Islet precursor cell (in vitro differentiated cells): Measurements from ENCODE around the gene PPP6R3.

ENCODE experiments used
- DNase-seq: peaks from one replicate; pipeline ENCODE4 v3.0.0-alpha.2; 2018

The PPP6R3 gene

DNA sequence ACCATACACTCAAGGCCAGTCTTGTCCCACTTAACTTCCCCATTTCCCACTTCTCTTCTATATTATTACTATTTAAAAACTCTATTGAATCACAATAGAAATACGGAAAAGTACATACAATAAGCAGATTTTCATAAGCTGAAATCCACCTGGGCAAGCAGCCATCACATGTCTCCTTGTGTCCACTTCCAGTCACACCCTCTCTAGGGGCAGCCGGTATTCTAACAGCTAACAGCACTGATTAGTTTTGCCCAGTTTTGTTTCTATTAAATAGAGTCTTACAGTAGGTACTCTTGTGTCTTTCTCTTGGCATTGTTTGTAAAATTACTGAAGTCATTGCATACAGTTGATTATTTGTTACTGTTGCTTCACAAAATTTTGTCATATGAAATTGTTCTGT, 37.8 kb downstream of the PPP6R3 start:
- DNase-seq = no peak

DNA sequence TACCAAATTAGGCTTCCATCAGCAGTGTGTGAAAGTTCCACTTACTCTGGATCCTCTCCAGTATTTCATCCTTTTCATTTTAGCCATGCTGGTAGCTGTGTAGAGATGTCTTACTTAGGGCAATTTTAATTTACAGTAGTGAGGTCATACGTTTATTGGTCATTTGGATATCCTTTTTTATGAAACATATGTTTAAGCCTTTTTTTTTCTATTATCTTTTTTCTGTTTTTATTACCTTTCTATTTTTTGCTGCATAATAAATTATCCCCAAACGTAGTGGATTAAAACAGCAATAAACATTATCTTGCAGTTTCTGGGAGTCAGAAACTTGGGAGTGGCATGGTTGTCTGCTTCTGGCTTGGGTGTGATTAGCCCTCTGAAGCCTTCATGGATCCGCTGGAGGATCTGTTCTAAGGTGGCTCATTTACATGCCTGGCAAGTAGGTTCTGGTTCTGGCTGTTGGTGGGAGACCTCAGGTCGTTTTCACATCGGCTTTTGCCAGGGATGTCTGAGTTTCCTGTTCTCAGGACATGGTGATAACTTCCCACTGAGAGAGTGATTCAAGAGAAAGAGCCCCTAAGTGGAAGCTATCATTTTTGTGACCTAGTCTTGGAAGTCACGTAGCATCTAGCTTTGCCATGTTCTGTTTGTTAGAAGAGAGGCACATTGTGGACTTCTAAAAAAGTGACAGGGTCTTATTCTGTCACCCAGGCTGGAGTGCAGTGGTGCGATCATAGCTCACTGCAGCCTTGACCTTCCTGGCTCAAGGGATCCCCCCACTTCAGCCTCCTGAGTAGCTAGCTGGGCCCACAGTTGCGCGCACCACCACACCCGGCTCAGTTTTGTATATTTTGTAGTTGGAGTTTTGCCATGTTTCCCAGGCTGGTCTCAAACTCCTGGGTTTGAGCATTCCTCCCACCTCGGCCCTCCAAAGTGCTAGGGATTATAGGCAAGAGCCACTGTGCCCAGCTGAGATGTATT, 38.6 kb downstream of the PPP6R3 start:
- no peak for DNase-seq

DNA sequence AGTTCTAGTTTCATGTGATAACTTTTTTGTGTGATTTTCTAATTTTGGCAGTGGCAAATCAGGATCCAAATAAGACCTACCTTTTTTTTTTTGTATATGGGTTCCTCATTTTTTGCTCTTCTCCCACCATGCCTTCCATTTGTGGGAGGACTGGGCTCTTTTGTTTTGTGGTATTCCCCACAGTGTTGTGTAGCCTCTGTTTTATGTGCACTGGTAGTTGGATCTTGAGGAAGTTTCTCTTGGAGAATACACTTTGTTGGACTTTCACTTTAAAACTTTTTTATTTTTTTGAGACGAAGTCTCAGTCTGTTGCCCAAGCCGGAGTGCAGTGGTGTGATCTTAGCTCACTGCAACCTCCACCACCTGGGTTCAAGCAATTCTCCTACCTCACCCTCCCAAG, 39.7 kb downstream of the PPP6R3 start:
- DNase-seq = no peak

DNA sequence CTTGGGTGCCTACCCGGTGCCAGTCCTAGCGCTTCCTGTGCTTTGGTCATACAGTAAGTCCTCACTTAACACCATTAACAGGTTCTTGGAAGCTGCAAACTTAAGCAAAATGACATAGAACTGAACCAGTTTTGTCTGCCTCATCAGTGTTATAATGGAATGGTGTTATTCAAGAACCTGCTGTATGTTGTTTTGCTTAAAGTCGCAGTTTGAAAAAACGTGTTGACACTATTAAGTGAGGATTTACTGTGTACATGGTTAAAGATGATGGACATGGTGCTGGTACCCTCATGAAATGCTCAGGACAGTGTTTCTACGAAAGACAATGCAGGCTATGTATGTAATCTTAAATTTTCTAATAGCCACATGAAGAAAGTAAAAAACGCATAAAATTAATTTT, 41.3 kb downstream of the PPP6R3 start:
- DNase-seq = no peak

DNA sequence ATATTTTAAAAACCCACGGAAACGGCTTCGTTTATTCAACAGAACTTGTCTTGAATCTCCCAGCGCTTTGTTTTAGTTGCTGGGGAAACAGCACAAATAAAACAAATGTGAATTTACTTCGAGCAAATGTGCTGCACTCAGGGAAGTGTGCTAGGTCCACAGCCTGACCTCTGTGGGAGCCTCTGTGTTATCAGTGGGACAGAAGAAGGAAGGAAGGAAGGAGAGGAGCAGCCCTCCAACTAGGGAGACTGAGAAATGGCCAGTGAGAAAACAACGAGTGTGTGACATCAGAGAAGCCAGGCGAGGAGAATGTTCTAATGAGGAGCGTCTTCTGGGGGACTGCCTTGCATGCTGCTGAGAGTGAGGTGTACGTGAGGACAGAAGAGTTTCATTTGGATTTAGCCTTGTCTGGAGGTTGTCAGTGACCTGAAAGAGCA, 42.7 kb downstream of the PPP6R3 start:
- no peak for DNase-seq

DNA sequence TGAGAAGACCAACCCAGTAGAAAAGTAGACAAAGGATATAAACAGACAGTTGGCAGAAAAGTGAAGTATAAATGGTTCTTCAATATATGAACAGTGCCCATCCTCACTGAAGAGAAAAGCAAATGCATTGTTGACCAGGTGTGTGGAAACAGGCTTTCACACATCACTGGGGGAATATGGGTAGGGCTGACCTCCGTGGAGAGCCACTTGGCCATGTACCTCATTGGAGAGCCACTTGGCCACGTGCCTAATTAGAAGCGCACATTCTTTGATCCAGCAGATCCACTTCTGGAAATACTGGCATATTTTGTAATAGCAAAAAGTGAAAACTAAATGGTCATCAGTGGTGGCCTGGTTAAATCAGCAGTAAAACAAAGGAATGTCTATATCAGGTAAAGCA, 43.2 kb downstream of the PPP6R3 start:
- no peak for DNase-seq

DNA sequence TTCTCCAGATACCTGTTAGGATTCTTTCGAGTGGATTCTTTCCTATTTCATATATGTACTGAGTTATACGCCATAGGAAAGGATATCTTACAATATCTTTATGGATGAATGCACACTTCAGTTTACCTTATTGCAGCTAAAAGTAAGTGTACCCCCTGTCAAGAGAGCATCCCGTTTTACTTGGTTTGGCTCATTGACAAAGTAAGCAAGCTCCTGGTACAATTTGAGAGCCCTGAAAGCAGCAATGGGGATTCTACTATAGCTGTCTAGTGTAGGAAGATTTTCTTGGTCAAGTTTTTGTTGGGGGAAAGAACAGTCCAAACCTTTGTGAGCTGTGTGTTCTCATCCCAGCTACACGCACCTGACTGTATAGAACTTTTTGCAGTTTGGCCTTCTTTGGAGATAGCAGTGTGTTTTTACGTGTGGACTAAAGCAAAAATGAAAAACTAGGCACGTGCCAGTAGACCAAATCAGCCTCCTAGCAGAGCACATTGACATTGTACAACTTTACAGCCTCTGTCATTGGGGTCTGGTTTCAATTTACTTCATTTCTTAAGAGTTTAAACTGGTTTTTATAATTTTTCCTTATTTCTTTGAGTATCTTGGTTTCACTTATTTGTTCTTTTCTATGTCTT, 44.0 kb downstream of the PPP6R3 start:
- no peak for DNase-seq

DNA sequence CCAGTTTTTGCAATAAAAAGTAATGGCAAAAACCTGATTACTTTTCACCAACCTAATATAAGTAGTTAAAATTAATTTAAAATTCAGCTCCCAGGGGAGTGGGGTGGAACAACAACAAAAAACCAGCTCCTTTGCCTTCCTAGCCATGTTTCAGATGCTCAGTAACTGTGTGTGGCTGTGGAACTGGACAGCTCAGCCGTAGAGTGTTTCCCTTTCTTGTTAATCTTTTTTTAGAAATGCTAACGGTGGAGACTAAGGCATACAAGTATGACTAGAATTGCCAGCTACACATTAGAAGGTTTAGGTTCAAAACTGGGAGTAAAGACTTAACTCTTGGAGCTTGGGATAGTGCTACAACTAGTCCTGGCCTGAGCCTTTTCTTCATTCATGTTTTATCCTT, 45.0 kb downstream of the PPP6R3 start:
- no peak for DNase-seq

DNA sequence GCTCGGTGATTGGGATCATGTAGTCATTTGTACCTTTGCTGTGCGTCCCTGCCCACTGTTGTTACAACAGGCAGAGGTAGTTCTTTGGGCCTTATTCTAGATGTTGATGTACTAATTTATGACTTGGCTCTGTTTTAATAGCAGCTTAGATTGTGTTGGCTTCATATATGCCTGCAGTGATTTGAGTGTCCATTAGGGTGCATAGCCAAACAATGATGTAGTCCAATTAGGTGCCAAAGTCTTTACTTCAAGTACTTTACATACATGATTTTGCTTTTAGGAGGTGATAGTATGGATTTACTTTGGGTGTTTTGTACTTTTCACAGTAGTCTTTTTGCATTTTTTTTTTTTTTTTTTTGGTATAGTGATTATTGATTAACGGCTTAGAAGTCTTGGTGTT, 46.4 kb downstream of the PPP6R3 start:
- DNase-seq = no peak

DNA sequence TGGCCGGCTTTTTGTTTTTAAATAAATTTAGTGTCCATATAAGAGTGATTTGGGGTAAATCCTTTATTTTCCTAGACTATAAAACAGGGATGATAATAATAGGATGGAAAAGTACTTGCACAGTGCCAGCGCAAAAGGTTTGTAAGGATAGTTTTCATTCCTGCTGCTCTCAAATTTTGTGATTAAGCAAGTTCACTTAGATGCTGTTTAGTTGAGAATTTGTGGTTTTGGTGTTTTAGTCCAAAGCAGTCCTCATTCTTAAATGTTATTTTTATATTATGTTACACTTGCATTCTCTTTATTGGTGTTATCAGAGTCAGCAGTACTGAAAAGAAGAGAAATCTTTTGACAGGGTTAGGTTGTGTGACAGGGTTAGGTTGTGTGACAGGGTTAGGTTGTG, 47.9 kb downstream of the PPP6R3 start:
- no peak for DNase-seq

DNA sequence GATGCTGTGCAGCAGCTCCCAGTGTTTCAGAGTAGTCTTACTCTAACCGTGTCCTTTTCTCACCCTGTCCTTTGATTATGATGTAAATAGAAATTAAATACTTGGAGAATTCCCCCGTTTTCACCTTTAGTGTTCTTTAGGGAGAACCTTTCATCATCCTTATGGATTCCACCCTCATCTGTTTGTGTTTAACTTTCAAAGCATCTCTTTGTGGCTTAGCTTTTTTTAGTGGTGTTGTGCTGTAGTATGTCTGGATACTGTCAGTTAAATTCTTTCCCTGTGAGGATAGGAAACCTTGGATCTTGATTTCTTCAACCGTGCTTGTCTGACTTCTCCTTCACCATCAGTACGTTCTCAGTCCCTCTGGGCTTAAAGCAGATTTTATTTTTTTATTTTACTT, 48.5 kb downstream of the PPP6R3 start:
- DNase-seq = no peak

DNA sequence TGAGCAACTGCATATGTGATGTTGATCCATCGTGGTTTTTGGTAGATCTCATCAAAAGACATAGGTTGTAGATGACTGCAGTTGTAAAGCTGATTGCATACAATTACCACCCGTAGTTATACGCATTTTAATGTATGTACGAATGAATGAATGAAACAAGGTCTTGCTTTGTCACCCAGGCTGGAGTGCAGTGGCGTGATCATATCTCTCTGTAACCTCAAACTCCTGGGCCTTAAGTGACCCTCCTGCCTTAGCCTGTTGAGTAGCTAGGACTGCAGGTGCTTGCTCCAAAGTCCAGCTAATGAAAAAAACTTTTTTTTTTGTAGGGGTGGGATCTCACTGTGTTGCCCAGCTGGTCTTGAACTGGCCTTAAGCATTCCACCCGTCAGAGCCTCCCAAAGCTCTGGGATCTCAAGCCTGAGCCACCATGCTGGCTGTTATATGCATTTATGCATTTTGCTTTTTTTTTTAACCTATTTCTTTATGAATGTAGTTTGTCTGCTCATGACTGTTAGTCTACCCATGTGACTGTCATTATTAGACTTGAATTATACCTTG, 53.5 kb downstream of the PPP6R3 start:
- DNase-seq = no peak

DNA sequence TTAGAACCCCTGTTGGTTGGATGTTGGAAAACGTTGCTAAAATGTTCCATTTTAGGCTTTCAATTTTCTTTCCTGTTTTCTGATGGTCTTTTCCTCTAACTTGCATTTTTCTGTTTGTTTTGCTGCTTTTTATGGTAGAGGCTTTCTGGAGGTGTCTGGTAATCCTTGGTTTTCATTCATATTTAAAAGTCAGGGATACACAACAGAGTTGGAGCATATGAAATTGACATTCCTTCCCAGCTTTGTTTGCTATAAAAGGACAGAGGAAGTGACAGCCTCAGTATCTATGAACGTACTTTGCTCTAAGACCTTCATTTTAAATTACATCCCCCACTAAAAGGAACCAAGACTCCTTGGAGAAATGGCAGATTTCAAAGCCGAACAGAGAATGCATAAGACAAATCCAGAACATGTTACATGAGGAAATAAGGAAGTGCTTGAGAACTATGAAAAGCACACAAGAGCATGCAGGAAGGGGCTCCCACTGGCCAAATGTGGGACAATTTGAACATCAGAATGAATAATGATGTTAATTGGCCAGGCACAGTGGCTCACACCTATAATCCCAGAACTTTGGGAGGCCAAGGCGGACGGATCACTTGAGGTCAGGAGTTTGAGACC, 56.7 kb downstream of the PPP6R3 start:
- no peak for DNase-seq

DNA sequence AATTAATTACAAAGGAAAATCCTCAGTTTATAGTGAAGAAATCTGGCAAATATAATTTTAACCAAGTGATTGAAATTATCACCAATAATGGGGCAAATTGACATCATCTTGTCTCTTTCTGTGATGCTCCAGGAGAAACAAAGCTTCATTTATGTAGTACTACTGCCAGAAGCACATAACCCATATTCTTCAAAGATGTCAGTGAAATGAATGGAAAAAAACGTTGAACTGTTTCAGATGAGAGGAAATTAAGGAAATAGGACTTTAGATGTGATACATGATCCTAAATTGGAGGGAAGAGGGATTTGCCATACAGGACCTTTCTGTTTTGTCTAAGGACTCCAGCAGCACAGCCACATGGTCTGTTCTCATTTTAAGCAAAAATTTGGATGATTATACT, 57.6 kb downstream of the PPP6R3 start:
- DNase-seq = no peak

DNA sequence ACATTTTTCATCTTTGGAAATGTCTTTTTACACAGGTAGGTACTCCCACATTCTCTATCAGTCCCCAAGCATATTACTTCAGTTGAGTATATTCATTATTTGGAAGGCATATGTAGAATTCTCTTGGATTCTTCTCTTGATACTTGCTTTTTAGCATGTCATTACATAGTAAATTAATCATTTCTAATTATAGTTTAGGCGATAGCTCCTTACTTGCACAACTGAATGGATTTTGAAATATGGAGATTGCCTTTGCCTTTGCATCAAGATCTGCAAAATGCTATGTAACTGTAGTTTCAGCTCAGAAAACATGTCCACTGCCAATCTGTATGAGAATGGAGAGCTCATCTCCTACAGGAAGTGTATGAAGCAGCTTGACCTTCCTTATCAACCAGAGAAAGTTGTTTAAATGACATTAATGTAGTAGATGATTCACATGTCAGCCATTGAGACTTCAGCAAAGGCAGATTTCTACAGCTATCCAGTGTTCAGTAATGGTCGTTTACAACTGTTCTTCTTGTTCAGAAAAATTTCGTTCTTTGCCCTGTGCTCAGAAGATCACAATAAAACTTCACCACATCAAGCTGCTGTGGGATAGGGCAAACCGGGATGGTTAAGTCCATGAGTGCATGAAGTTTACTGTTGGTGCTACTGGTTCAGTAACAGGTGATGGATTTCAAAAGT, 61.6 kb downstream of the PPP6R3 start:
- no peak for DNase-seq

DNA sequence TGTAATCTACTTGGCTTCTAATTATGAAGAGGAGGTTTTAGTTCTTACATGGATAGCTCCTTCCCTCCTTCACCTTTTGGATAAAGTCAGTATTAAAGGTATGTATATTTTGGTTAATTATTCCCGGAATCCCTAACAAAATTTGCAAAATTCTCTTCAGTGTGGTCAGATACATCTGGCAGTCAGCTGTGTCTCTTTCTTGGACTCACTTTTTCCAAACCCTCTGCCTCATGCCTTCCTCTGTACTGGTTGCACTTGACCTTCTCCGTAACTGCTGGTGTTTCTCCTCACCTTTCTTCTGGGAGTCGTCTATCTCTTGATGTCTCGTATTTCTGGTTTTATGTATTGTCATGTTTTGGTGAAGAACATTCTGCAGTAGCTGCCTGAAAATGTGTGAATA, 62.5 kb downstream of the PPP6R3 start:
- DNase-seq = no peak

DNA sequence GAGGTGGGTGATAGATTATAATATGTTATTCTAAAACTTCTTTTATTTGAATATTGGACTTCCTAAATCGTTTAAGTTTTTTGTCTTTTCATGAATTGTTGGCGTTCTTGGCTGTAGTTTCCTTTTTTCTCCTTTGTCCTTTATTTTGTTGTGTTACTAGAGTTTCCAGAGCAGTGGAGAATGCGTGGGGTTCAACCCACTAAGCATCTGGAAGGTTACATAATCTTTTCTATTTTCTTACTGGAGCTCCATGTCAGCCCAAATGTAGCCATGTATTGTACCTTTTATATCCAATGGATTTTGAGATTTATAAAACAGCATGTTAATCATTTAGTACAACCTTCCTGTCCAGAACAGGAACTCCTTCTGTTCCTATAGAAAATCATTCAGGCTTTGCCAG, 63.2 kb downstream of the PPP6R3 start:
- DNase-seq = no peak

DNA sequence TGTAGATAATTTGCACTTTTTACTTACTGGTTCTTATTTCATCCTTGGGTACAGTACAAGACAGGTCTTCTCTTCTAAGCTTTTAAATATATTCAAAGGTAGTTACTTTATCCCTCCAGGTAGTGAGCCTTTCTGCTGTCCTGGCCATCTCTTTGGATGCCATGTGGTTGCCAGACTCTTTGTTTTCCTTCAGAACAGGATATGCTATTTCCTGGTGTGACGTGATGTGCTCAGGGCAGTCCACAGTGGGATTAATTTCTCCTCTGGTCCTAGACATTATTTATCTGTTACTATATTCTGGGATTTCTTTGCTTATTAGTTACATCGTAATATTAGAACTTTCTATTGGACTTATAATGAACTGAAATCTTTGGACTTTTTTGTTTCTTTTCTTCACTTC, 63.7 kb downstream of the PPP6R3 start:
- DNase-seq = no peak

DNA sequence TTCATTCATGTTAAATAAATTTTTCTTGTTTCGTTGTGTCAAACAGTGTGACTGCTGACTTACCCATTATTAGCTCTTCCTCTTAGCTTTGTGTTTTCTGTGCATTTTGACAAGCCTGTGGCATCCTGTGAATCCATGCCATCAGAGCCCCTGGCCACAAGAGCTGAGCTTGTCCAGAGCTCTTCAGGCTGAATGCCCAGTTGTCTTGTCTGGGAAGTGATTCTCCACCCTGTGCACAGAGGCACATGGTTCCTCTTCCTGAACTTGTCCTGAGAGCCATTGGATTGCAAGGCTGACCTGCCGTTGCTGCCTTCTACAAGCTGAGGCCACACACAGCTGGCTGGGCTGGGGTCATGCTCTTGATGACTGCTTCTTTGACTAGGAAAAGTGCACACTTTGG, 64.1 kb downstream of the PPP6R3 start:
- no peak for DNase-seq

DNA sequence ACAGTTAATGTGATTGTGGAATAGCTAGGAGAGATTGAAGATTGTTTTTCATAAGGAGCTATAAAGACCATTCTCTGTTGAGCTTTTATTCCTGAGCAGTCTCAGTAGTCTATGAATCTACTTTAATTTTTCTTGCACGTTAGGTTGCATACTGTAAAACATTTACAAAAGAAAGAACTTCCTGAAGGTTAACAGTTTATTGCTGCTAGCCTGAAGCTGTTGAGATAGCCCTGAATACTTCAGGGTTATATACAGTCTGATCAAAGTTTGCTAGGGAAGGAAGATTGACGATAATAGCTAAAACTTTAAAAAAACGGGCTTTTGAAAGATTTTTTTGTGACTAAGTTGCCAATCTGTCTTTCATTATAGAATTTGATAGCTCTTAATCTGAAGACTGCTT, 64.8 kb downstream of the PPP6R3 start:
- DNase-seq = no peak

DNA sequence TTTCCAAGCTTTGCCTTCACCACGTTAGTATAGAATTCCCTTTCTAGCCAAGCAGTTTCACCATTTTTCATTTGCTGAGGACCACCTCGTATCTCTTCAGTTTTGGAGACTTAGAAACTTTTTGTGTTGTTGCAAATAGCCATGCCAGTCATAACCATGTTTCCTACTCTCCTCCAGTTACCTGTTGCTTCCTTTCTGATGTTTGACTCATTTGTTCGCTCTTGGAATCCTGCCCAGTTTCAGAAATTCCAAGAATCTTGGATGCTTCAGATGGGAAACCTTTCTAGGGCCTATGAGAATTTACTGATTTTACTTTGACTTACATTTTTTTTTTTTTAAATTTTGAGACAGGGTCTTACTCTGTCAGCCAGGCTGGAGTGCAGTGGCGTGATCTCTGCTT, 65.4 kb downstream of the PPP6R3 start:
- DNase-seq = no peak

DNA sequence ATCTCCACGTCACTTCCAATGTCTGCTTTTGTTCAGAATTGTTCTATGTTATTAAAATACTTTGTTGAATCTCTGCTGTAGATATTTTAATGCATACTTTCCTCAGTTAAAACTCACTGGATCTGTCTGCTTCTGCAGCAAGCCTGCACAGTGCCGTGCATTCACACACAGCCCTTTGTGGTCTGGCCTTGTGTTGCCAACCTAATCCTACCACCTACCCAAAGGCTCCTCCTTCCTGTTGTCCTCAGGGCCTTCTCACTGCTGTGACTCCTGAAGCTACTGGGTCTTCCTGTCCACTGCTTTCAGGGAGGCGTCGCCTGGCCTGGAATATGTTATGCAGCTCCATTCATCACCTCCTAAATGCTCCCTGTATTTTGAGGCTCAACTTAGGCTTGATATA, 67.0 kb downstream of the PPP6R3 start:
- no peak for DNase-seq

DNA sequence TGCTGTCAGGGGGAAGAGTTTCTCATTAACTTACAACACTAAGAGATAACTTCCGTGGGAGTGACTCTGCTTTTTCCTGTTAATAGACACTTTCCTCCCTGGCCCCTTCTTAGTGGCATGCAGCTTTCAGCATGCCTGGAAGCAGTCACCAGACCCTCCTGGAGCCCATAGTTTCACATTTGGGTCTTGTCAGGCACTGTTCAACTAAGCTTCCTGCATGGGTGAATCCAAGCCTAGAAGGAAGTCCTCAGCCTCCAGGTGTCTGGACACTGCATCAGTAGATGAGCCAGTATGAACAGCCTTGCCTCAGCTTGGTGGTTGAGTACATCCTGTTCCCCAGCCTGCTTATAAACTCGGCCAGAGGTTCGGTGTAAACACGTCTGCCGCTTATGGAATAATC, 68.1 kb downstream of the PPP6R3 start:
- DNase-seq = no peak
